Raji (cell line): ENCODE results near the gene CAMK2N2.

Experiments
- POLR2A ChIP-seq: IDR thresholded peaks from 2 replicates; pipeline ENCODE4 v1.6.1; 2011; ENCODE audit warnings: low read depth, low read length, control low read depth; ENCODE audit not compliant: insufficient read depth

The CAMK2N2 gene

GRCh38 chr3:184261270-184261853, at the start of gene CAMK2N2:
TSS of gene CAMK2N2 (minus strand) at chr3:184261553. CDS start at chr3:184261285, 268 bp downstream.
- TF ChIP-seq POLR2A, result no peak

GRCh38 chr3:184308744-184309143, 47.4 kb upstream of the CAMK2N2 start:
- no peak for TF ChIP-seq POLR2A

- TF ChIP-seq POLR2A, result no peak
These were observed 46.6 kb upstream of the CAMK2N2 start for GRCh38 chr3:184307915-184308314.

GRCh38 chr3:184306341-184306972, 45.1 kb upstream of the CAMK2N2 start:
- no peak for TF ChIP-seq POLR2A

- TF ChIP-seq POLR2A, result no peak
These were observed 44.2 kb upstream of the CAMK2N2 start for GRCh38 chr3:184305577-184305976.

GRCh38 chr3:184300378-184300720, 39.0 kb upstream of the CAMK2N2 start:
- no peak for TF ChIP-seq POLR2A

- TF ChIP-seq POLR2A, result no peak
These were observed 38.4 kb upstream of the CAMK2N2 start for GRCh38 chr3:184299488-184300377.

GRCh38 chr3:184298759-184299487, 37.6 kb upstream of the CAMK2N2 start, which contains the start of gene PSMD2:
TSS of gene PSMD2 (plus strand) at chr3:184299241. CDS start at chr3:184299267, 26 bp downstream.
- peak; percentile 83 for TF ChIP-seq POLR2A

- no peak for TF ChIP-seq POLR2A
These were observed 35.3 kb upstream of the CAMK2N2 start for GRCh38 chr3:184296616-184297015.

GRCh38 chr3:184295771-184296170, 34.4 kb upstream of the CAMK2N2 start:
- no peak for TF ChIP-seq POLR2A

- no peak for TF ChIP-seq POLR2A
These were observed 30.5 kb upstream of the CAMK2N2 start for GRCh38 chr3:184291738-184292445.

- no peak for TF ChIP-seq POLR2A
These were observed 29.8 kb upstream of the CAMK2N2 start for GRCh38 chr3:184291044-184291737.

GRCh38 chr3:184290331-184290730, 29.0 kb upstream of the CAMK2N2 start:
- no peak for TF ChIP-seq POLR2A

GRCh38 chr3:184289426-184289938, 28.1 kb upstream of the CAMK2N2 start:
- TF ChIP-seq POLR2A, result no peak
